HG03442 (cell line): Measurements from ENCODE around the gene PDE1A.

Experiments
- ATAC-seq: cut with Tn5 transposase; IDR thresholded peaks from one replicate; pipeline ENCODE4 v1.9.1; 2021; ENCODE audit warnings: mild to moderate bottlenecking, moderate library complexity; ENCODE audit not compliant: unreplicated experiment

The PDE1A gene

DNA sequence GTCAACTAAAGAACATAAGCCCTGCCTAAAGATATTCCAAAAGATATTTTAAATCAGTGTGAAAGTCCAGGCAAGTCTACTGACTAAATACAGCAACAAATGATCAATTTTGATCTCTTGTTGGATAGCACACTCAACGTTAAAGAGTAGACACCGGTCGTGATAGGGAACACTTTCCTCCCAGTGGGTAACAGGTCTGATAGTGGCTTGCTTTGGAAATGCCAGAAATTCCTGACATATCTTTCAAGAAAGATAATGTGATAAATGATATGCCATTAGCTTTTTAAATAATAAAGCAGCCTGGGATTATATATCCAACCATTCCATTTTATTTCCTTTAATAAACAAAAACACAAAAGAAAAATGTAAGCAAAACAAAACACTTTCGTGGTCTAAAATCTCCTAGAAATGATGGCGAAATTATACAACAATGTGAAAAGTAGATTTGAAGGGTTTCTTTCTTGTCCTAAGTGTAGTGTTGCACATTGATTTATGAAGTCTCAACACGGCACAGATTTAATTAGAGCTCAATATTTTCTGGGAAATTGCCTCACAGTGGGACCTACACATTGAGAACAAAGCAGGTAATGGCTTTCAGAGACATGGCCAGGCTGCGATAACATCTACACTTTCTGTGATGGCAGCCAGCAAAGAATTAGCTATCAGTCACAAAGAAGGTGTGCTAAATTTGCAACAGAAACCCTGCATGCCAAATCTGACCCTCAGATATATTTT, 282.6 kb downstream of the PDE1A start:
- no peak for ATAC-seq

GRCh38 chr2:182142062-182142461, 284.8 kb downstream of the PDE1A start:
- no peak for ATAC-seq

DNA sequence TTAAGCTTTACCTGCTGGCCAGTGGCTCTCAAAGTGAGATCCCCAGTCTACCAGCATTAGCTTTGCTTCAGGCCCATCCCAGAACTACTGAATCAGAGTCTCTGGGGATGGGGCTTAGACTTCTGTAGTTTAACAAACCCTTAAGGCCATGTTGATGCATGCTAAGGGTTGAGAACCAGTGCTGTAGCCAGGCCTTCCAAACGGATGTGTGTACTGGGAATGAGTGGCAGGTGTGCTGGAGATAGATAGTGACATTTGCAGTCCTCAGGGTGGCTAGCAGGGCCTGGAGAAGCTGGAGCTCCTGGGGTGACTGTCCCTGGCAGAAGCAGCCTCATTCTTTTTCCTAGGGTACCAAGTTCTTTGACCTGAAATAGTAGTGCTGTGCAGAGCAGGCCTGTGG, 292.6 kb downstream of the PDE1A start:
- no peak for ATAC-seq

GRCh38 chr2:182133195-182133891, 293.5 kb downstream of the PDE1A start:
- ATAC-seq, result no peak

- ATAC-seq, result no peak
Observed at GRCh38 chr2:182132605-182133004, 294.2 kb downstream of the PDE1A start.

GRCh38 chr2:182128821-182129707, 297.8 kb downstream of the PDE1A start:
- ATAC-seq, result no peak

- no peak for ATAC-seq
Observed at GRCh38 chr2:182117196-182117595, 309.6 kb downstream of the PDE1A start.

- no peak for ATAC-seq
Observed at GRCh38 chr2:182116774-182117173, 310.1 kb downstream of the PDE1A start.

GRCh38 chr2:182115258-182115657, 311.6 kb downstream of the PDE1A start:
- ATAC-seq, result no peak

- ATAC-seq, result no peak
Observed at GRCh38 chr2:182113334-182113733, 313.5 kb downstream of the PDE1A start.

DNA sequence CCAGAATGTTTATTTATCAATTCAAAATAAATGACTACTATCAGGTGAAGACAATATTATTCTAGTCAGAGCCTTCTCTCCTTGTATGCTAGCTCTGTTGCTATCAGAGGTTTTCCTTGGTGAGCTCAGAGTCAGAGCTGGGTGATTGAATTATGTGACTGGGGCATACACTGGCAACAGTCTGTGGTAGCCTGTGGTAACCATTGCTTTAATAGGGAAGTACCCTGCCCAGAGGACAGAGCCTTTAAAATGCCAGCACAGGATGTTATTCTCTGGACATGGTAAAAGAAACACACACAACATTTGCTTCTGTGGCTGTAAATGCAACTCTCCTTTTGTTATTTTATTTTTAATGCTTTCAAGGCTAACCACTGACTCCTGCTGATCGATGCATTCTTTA, 316.5 kb downstream of the PDE1A start:
- ATAC-seq, result no peak

DNA sequence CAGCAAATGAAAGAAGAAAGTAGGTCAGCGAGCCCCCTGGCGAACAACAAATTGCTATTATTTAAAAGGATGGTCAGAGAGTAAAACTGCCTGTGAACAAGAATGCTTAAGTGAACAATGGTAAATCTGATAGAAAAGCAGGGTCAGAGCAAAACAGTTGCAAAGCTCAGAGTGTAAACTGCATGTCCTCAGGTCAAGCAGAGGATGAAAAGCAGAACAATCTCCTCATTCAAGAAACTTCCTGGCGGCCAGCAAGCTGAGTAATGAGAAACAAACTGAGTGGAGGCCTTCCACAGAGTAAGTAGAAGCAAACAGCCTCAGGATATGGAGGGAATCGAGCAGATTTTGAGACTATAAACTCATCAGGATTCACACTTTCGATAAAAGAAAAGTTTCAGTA, 323.3 kb downstream of the PDE1A start:
- no peak for ATAC-seq

GRCh38 chr2:182101263-182101662, 325.6 kb downstream of the PDE1A start:
- ATAC-seq, result peak; percentile 57

DNA sequence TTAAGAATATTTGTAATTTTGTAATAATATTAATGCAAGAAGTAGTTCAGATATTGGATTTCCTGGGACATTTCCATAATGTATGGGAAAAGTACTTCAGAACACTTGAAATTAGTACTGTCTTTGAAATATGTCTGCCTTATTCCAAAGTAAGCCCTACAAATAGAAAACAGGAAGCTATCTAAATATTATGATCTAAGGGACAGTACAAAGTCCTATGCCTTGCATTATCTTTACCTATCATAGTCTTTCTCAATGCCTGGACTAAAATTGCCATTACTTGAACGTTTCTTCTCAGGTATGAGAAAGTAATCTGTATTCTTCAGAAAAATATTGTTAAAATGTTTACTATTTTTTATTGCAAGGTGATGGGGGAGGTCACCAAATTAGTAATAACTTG, 328.2 kb downstream of the PDE1A start:
- no peak for ATAC-seq

- no peak for ATAC-seq
Observed at GRCh38 chr2:182097571-182098164, 329.2 kb downstream of the PDE1A start.

DNA sequence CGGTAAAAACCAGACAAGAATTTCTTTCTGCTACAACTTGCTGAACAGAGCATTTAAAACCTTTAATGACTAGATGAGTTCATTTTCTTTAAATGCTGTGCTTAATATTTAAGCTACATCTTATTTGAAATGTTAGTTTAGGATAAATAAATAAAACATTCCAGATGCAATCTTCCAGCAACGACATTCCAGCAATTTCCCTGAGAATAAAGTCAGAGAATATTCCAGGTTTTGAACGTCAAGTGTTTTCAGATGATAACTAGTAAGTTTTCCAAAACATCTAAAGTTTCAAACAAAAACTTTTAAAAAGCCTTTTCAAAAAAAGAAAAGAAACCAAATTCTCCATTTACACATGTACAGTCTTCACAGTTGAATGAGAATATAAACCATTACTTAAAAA, 336.4 kb downstream of the PDE1A start:
- ATAC-seq, result no peak
